ENCODE measurements around the gene TMEM201.
"Not testable (repeated sequence)": the region's sequence is repeated elsewhere in the genome, so short reads cannot be mapped to it uniquely, and the experiment has no call there.

The TMEM201 gene

DNA sequence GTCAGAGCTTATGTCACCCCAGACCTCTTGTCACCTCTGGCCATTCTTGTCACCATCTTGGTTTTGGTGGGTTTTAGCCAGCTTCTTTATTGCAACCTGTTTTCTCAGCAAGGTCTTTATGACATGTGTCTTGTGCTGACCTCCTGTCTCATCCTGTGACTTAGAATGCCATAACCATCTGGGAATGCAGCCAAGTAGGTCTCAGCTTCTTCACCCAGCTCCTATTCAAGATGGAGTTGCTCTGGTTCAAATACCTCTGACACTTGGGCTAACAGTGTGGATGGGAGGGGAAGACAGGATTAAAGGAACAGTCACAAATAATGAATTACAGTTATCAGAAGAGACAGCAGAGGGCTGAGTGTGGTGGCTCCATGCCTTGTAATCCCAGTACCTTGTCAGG is 32.3 kb downstream of the TMEM201 start:
- DNase-seq (ENCODE audit: low spot score): no peak

- no peak for DNase-seq (ENCODE audit: low spot score)
Measured at GRCh38 chr1:9624081-9624480, 35.4 kb downstream of the TMEM201 start.

- DNase-seq (ENCODE audit: low spot score): not testable (repeated sequence)
Measured at GRCh38 chr1:9625030-9625429, 36.3 kb downstream of the TMEM201 start.

GRCh38 chr1:9626201-9626608 is 37.5 kb downstream of the TMEM201 start:
- DNase-seq (ENCODE audit: low spot score): no peak

GRCh38 chr1:9628541-9629444 is 40.1 kb downstream of the TMEM201 start:
- no peak for DNase-seq (ENCODE audit: low spot score)

- no peak for DNase-seq (ENCODE audit: low spot score)
Measured at GRCh38 chr1:9629445-9630201, 40.9 kb downstream of the TMEM201 start.

GRCh38 chr1:9630331-9631111 is 41.8 kb downstream of the TMEM201 start:
- DNase-seq (ENCODE audit: low spot score): no peak

DNA sequence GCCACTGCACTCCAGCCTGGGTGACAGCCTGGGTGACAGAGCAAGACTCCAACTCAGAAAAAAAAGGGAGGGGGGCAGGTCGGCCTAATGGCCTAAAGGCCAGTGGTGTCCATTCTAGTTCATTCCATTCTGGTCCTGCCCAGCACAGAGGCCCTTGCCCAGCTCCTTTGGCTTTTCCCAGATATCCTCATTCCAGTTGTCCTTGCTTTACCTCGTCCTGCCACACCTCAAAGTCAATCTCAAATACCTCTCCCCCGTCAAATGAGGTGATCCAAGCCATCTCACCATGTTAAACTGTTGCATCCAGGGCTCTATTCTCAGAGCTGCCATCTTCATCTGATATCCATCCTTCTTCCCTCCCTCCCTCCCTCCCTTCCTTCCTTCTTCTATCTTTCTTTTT is 42.9 kb downstream of the TMEM201 start:
- no peak for DNase-seq (ENCODE audit: low spot score)

DNA sequence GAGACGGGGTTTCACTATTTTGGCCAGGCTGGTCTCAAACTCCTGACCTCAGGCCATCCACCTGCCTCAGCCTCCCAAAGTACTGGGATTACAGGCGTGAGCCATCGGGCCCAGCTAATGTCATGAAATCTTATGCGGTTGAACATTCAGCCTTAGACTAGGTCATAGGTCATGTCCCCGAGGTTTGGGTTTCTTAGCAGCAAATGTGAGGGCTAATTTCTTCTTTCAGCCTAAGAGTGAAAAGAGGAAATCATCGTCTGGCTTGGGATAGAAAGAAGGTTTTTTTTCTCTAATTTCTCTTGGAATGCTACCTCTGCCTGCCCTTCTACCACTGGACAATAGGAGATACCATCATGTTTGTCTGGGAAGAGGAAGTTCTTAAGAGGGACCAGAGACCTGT is 44.8 kb downstream of the TMEM201 start:
- no peak for DNase-seq (ENCODE audit: low spot score)

DNA sequence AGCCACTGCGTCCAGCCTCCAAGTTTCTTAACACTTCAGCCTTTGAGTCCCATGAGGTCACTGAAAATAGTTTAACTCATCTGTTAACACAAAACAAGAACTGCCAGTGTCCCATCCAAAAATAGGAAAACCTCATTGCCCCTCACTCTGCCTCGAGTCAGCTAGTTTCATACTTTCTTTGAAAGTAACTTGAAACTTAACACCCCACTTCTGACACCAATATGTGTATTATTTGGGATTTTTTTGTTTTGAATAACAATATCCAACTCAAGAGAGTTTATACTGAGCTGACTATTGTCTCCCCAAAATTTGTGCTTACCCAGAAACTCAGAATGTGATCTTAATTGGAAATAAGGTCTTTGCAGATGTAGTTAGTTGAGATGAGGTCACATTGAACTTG is 45.9 kb downstream of the TMEM201 start:
- no peak for DNase-seq (ENCODE audit: low spot score)

DNA sequence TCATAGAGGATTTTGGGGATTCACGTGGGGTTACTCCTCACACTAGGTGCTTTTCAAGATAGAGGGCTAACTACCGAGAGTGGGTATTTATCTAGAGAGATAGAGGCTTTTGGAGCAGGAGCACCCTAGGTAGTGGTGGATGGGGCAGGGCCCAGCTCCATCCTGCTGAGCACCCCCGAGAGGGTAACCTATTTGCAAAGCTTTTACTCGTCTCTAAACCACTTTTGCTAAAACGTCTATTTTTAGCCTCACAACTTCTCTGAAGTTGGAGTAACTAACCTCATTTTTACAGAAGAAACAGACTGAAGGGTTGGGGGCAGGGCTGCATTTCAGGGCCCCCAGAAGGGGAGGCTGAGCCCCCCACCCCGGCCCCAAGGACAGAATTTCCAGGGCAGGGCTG is 50.5 kb downstream of the TMEM201 start:
- no peak for DNase-seq (ENCODE audit: low spot score)

- no peak for DNase-seq (ENCODE audit: low spot score)
Measured at GRCh38 chr1:9643351-9644256, 54.9 kb downstream of the TMEM201 start.

- DNase-seq (ENCODE audit: low spot score): no peak
Measured at GRCh38 chr1:9646037-9646436, 57.3 kb downstream of the TMEM201 start.

DNA sequence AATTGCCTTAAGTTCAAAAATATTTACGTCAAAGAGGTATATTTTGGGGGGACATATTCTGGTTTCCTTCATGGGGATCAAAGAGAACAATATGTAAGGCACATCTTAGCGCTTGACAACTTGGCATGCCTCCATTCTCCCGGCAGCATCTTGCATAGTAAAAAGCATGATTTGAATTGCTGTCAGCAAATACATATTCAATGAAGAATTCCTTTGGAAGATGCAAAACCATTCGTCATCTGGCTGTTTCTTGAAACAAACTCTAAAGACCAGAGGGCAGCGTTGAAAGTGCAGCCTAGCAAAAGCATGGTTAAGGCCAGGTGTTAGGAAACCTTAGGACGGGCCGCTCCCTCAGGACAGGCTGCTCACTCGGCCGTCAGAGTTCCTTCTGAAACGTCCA is 59.5 kb downstream of the TMEM201 start:
- DNase-seq (ENCODE audit: low spot score): no peak

DNA sequence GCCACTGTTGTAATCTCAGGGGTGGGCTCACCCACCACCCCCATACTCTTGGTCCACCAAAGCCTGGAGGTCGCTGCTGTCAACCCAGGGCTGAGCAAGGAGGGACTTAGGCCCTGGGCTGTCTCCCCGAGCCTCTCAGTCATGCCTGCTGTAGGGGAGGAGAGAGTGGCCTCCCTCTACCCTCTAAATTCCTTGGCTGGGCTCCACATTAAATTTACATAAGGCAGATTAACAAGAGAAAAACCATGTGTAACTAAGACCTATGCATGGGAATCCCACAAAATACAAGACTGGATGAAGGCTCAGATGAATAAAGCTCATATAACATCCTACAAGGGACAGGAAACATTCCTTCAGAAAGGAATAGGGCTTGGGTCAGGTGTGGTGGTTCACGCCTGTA is 61.1 kb downstream of the TMEM201 start:
- no peak for DNase-seq (ENCODE audit: low spot score)

DNA sequence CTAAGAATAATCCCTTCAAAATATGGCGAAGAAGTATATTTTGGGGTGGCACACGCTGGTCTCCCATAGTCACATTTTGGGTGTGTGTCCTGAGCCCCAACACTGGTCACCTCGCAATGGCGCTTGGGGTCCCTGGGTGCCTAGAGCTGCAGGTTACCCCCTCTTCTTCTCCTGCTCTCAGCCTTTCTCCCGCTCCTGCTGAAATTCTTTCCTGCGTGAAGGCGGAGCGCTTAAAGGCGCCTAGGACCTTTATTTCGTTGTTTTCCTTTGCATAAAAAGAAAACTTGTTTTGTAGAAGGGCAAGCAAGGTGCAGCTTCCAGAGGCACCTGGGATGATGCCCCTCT is 62.5 kb downstream of the TMEM201 start:
- DNase-seq (ENCODE audit: low spot score): no peak

DNA sequence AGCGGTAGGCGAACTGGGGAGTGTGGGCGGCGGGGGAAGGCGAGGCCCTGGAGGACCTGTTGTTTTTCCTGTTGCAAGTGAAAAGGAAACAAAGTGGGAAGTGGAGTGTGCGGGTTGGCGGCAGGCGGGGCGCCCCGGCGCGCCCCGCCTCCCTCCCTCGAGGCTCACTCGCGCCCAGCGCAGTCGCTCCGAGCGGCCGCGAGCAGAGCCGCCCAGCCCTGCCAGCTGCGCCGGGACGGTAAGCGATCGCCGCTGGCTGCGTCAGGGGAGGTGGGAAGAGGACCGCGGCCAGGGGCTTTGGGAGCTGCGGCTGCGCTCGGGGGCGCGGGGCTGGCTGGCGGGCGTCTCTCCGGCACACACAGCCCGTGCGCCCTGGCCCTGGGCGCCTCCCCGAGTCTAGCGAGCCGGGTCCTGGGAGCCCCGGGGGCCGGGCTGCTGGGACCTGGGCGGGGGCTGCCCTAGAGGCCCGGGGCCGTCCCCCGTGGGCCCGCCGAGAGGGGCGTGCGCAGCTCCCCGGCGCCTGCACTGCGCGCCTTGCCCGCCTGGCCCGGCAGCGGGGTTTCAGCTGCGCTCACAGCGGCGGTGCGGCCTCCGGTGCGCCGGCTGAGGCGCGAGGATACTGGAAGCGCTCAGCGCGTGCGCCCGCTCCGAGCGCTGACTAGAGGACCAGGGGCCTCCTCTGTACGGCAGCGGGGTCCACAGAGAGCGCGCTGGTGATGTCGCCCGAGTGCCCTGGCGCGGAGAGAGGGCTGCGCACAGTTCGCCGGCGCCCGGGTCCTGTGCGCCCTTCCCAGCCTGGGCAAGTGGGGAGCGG is 63.1 kb downstream of the TMEM201 start, which contains the start of gene PIK3CD:
Gene PIK3CD (plus strand): TSS at position 167 of the 814 bp plus-strand sequence. CDS start 58,725 bp downstream, outside the sequence.
- peak; percentile 41 for DNase-seq (ENCODE audit: low spot score)

- DNase-seq (ENCODE audit: low spot score): peak; percentile 26
Measured at GRCh38 chr1:9652379-9653209, 63.9 kb downstream of the TMEM201 start.

DNA sequence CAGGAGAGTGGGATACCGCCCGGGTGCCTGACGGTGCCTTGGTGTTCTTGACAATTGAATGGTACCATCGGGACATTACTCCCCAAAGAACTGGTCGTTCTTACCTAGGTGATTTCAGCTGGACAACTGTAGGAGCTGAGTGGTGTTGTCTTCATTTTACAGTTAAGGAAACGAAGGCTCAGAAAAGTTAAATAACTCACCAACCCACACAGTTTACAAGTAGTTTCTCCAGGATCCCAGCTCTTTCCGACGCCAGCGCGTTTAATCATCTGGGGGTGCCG is 64.4 kb downstream of the TMEM201 start:
- DNase-seq (ENCODE audit: low spot score): no peak
